HepG2 (cell line): ENCODE data around the gene NECTIN3. TPM values are rescaled to one million over a fixed set of nuclear protein-coding genes. Genes with fewer than 3 reads are reported as not detected.

Experiments used
- ATAC-seq: fragments of 200-7000 bp; cut with Tn5 transposase; 3 replicates; pipeline ENCODE4 v1.9.1; 2020; ENCODE audit warnings: mild to moderate bottlenecking, moderate library complexity
- BruUV-seq: library from RNA; stranded (reverse); fragments of 400-500 nt; replicated peaks from 2 replicates; lab custom pipeline; 2021; lab: Mats Ljungman, UMichigan
- CTCF ChIA-PET: fragments of 300-600 bp; formaldehyde crosslinking; extraction: SDS; loops from one replicate; lab custom pipeline; 2021; ENCODE audit warnings: low total read pairs, inconsistent platforms, low intra/inter-chr PET ratio; lab: Yijun Ruan, JAX
- POLR2A ChIA-PET: fragments of 350-600 bp; sonication (Branson Sonifier 250); formaldehyde crosslinking; loops from one replicate; lab custom pipeline; 2020; ENCODE audit warnings: antibody characterized with exemption, inconsistent platforms; lab: Yijun Ruan, JAX
- DNase-seq: peaks from one replicate; pipeline ENCODE4 v3.0.0-alpha.2; 2015; ENCODE audit warnings: low spot score
- FAIRE-seq: peaks from 3 replicates; lab custom pipeline; 2011; peaks lifted over from hg19 to GRCh38; lab: Jason Lieb, UNC
- H2AFZ ChIP-seq: one replicate; pipeline ENCODE4 v1.6.1; 2011; ENCODE audit warnings: low read length, inconsistent platforms
- H3K27ac ChIP-seq: fragments of 300-600 bp; 3 replicates; pipeline ENCODE4 v1.8.0; 2011; ENCODE audit warnings: mixed run types, mild to moderate bottlenecking, mixed read lengths, low read length, inconsistent platforms; ENCODE audit not compliant: insufficient read depth; ENCODE audit errors: extremely low read length
- H3K27me3 ChIP-seq, 2 experiments: fragments of 200-600 bp in 1 of 2; 2 replicates in 1 of 2; 3 replicates in 1 of 2; pipeline versions ENCODE4 v1.6.0 to v1.8.0; 2011; ENCODE audit warnings: low read length in 2 of 2, mild to moderate bottlenecking in 2 of 2, moderate library complexity in 2 of 2, inconsistent platforms in 1 of 2; ENCODE audit not compliant: insufficient read depth in 2 of 2, control insufficient read depth in 1 of 2
- H3K36me3 ChIP-seq, 2 experiments: fragments of 200-600 bp in 1 of 2; replicated peaks in 1 of 2; 2 replicates in 1 of 2; 3 replicates in 1 of 2; pipeline versions ENCODE4 v1.5.1 to v1.8.0; 2011; ENCODE audit warnings: low read length in 2 of 2, inconsistent platforms in 1 of 2; ENCODE audit not compliant: insufficient read depth in 2 of 2, control insufficient read depth in 1 of 2
- H3K4me1 ChIP-seq: 2 replicates; pipeline ENCODE4 v1.5.1; 2012; ENCODE audit warnings: low read length, inconsistent platforms; ENCODE audit not compliant: insufficient read depth
- H3K4me2 ChIP-seq: 2 replicates; pipeline ENCODE4 v1.6.0; 2011; ENCODE audit warnings: low read depth, low read length, inconsistent platforms
- H3K4me3 ChIP-seq, 3 experiments: fragments of 200-600 bp in 1 of 3; sonication (generic), shearing (Covaris generic) in 1 of 3; replicated peaks in 1 of 3; 2 replicates each; pipeline ENCODE4 v1.5.1; 2011 to 2016; ENCODE audit warnings: low read length in 3 of 3, inconsistent platforms in 2 of 3, low read depth in 2 of 3, mild to moderate bottlenecking in 2 of 3, control low read depth in 1 of 3, mixed read lengths in 1 of 3; ENCODE audit not compliant: insufficient read depth in 1 of 3
- H3K79me2 ChIP-seq: one replicate; pipeline ENCODE4 v1.6.1; 2011; ENCODE audit warnings: low read length, inconsistent platforms; ENCODE audit not compliant: insufficient read depth
- H3K9ac ChIP-seq: 2 replicates; pipeline ENCODE4 v1.6.0; 2011; ENCODE audit warnings: mild to moderate bottlenecking, low read depth, low read length, inconsistent platforms; ENCODE audit not compliant: insufficient read depth
- H3K9me3 ChIP-seq: 2 replicates; pipeline ENCODE4 v1.5.1; 2012; ENCODE audit warnings: mild to moderate bottlenecking, low read length
- H4K20me1 ChIP-seq: 2 replicates; pipeline ENCODE4 v1.6.0; 2011; ENCODE audit warnings: inconsistent platforms, mild to moderate bottlenecking, low read length, moderate library complexity; ENCODE audit not compliant: insufficient read depth
- ATF7 ChIP-seq, 2 experiments: fragments of 450-650 bp in 1 of 2; sonication (generic) in 1 of 2; formaldehyde crosslinking in 1 of 2; IDR thresholded peaks; 2 replicates each; pipeline versions ENCODE4 v1.4.0 to v1.6.1; 2016 to 2020; ENCODE audit warnings: antibody characterized with exemption in 1 of 2, mild to moderate bottlenecking in 1 of 2, missing genetic modification reagents in 1 of 2
- CREB1 ChIP-seq, 2 experiments: fragments of 450-650 bp in 1 of 2; IDR thresholded peaks; 2 replicates each; pipeline ENCODE4 v1.6.1; 2016 to 2017; ENCODE audit warnings: control low read depth in 1 of 2, mild to moderate bottlenecking in 1 of 2, missing compliant biosample characterization in 1 of 2, missing genetic modification characterization in 1 of 2
- MAFK ChIP-seq, 2 experiments: IDR thresholded peaks in 1 of 2; conservative IDR thresholded peaks in 1 of 2; 2 replicates each; pipeline ENCODE4 v1.6.1; 2011; ENCODE audit warnings: improper control_type of control experiment in 2 of 2, low read length in 2 of 2
- ZBTB2 ChIP-seq: sonication (generic); formaldehyde crosslinking; IDR thresholded peaks from 2 replicates; pipeline ENCODE4 v1.8.0; 2022; ENCODE audit warnings: low read depth, missing genetic modification reagents
- ZNF841 ChIP-seq: sonication (generic); formaldehyde crosslinking; IDR thresholded peaks from 2 replicates; pipeline ENCODE4 v1.8.1; 2023; ENCODE audit warnings: missing genetic modification reagents, borderline replicate concordance
- ZSCAN9 ChIP-seq: IDR thresholded peaks from 2 replicates; pipeline ENCODE4 v1.6.1; 2016; ENCODE audit warnings: borderline replicate concordance
- WGBS: methylation state at CpG from one replicate; pipeline ENCODE4 v1.1.6; 2017; ENCODE audit warnings: low lambda C conversion rate; 5-methylcytosine and 5-hydroxymethylcytosine counted together
- in situ Hi-C: cut with HindIII; loops from 2 replicates; pipeline ENCODE4 v1.10.0; 2017; ENCODE audit warnings: low pct_unique_long_range_greater_than_20kb; ENCODE audit not compliant: extremely low pct_ligation_motif_present
- intact Hi-C: fragments of 100-400 bp; cut with micrococcal nuclease; formaldehyde crosslinking; loops from one replicate; pipeline ENCODE4 v1.10.0; 2022; ENCODE audit not compliant: unreplicated experiment
- polyA plus RNA-seq, 8 experiments: library from polyadenylated mRNA; depleted of rRNA in 3 of 8; stranded (reverse) in 7 of 8; unstranded in 1 of 8; fragments of >200 nt; fragmentation: Illumina TruSeq in 4 of 8; extraction: Trizol in 4 of 8; gene quantifications; 2 replicates each; pipeline versions ENCODE4 v1.2.1 to v1.2.3, GENCODE V29; 2011 to 2016; ENCODE audit warnings: low read depth in 4 of 8, missing spikeins in 1 of 8, mixed read lengths in 1 of 8; ENCODE audit not compliant: insufficient read depth in 1 of 8
- total RNA-seq, 5 experiments: library from RNA; depleted of rRNA; stranded (reverse); fragments of >200 nt; fragmentation: Illumina TruSeq; extraction: Trizol; gene quantifications; 2 replicates each; pipeline ENCODE4 v1.2.3, GENCODE V29; 2016; ENCODE audit warnings: low read depth in 1 of 5
- TF ChIP-seq, protein P1 (sequence below): sonication (generic); formaldehyde crosslinking; IDR thresholded peaks from 2 replicates; pipeline ENCODE4 v1.5.0; 2020; ENCODE audit warnings: missing genetic modification reagents

The NECTIN3 gene
- total and polyA plus RNA-seq, 2 of the 13 experiments (the other 11 are each of a cell fraction or from before 2014, with no cell fraction given), result 10.4 to 45.1 TPM

DNA sequence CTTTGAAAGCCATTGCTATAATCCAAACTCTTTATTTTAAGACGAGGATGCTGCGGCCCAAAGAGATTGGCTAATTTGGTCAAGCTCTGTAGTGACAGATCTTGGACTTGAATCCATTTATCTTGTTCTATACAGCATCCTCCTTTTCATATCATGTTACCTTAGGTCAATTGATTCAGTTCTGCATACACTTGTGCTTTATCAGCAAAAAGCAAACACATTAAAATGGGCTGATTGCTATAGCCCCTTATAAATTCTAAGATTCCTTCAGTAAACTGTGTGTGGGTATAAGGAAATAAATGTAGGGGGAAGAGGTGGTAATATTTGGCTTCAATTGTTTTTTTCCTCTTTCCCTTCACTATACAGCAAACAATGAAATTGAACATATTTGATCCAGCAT is 40.1 kb upstream of the NECTIN3 start:
- in situ Hi-C loops, result loop anchor here (25.0 kb wide), 1 partner anchor 506 kb away; the partner anchor contains the start of gene CD96
- CTCF ChIA-PET, result no interaction called here

DNA sequence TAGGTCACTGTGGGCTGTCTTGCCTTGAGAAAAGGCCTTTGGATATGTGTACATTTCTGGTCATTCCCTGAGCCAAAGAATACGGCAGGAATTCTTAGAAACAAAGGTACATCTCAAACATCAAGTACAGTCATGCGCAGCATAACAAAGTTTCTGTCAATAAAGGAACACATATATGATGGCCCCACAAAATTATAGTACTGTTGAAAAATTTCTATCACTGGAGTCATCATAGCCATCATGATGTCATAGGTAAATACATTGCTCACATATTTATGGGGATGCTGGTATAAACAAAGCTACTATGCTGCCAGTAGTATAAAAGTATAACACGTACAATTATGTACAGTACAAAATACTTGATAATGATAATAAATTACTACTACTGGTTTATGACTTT is 38.9 kb upstream of the NECTIN3 start:
- in situ Hi-C loops, result loop anchor here (25.0 kb wide), 1 partner anchor 505 kb away; the partner anchor contains the start of gene CD96
- CTCF ChIA-PET, result no interaction called here
- intact Hi-C loops, result no loop called here
- H3K27me3 ChIP-seq, result no peaks in the 10 kb centered on the region
- ATAC-seq, result no peak
- no peak overlapping the region for H3K4me3 ChIP-seq
- no peaks in the 10 kb centered on the region for H3K36me3 ChIP-seq
- TF ChIP-seq ZSCAN9 (CRISPR knock-in tag) (no peak), ATF7 (IDR thresholded peaks at IDR 0.05) (peak; percentile 53), ATF7 (CRISPR knock-in tag; IDR thresholded peaks at IDR 0.05) (no peak), ZNF841 (CRISPR knock-in tag) (no peak), CREB1 (IDR thresholded peaks at IDR 0.05) (peak; percentile 56), CREB1 (CRISPR knock-in tag; IDR thresholded peaks at IDR 0.05) (no peak)
- TF ChIP-seq, protein P1, sequence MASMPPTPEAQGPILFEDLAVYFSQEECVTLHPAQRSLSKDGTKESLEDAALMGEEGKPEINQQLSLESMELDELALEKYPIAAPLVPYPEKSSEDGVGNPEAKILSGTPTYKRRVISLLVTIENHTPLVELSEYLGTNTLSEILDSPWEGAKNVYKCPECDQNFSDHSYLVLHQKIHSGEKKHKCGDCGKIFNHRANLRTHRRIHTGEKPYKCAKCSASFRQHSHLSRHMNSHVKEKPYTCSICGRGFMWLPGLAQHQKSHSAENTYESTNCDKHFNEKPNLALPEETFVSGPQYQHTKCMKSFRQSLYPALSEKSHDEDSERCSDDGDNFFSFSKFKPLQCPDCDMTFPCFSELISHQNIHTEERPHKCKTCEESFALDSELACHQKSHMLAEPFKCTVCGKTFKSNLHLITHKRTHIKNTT (CRISPR knock-in tag), result no peak
- TF ChIP-seq, all 625 proteins: peak for 2
- Histone ChIP-seq H3K79me2 (no peaks in the 10 kb centered on the region), H2AFZ (no peak overlapping the region), H3K9ac (no peak overlapping the region), H3K4me2 (no peak overlapping the region), H4K20me1 (no peaks in the 10 kb centered on the region), H3K27ac (no peak overlapping the region), H3K9me3 (no peaks in the 10 kb centered on the region), H3K4me1 (no peaks in the 10 kb centered on the region)
- DNase-seq, result no peak
- 73% methylated on average over 3 of the region's 3 CpGs for WGBS
- no peak for FAIRE-seq
- no TSS peak for BruUV-seq
- POLR2A ChIA-PET, result no interaction called here

More for the DNA sequence above, 40.1 kb upstream of the NECTIN3 start:
- Histone ChIP-seq H2AFZ (no peak overlapping the region), H3K79me2 (no peaks in the 10 kb centered on the region), H3K36me3 (no peaks in the 10 kb centered on the region), H3K9me3 (no peaks in the 10 kb centered on the region), H3K4me3 (no peak overlapping the region), H4K20me1 (no peaks in the 10 kb centered on the region), H3K4me2 (no peak overlapping the region), H3K27me3 (no peaks in the 10 kb centered on the region)
- POLR2A ChIA-PET, result no interaction called here
- no peak for ATAC-seq
- BruUV-seq, result no TSS peak
- 56% methylated on average over 2 of the region's 2 CpGs for WGBS
- no peak for TF ChIP-seq ZBTB2 (CRISPR knock-in tag)
- peak; percentile 33 to 56; a peak in 2 of 4 replicates for TF ChIP-seq MAFK (conservative IDR thresholded peaks at IDR 0.05 in 1 of 2, IDR thresholded peaks at IDR 0.05 in 1 of 2; ENCODE audit: low read length in 2 of 2)
- TF ChIP-seq, all 625 proteins: peak for 1
- Histone ChIP-seq H3K27ac (no peak overlapping the region), H3K9ac (no peak overlapping the region), H3K4me1 (no peaks in the 10 kb centered on the region)
- DNase-seq, result no peak
- intact Hi-C loops, result no loop called here
- no peak for FAIRE-seq
